HG03565 (cell line): ENCODE measurements around the gene PRKN.

Source experiments
- ATAC-seq: cut with Tn5 transposase; IDR thresholded peaks from one replicate; pipeline ENCODE4 v1.9.1; 2021; ENCODE audit warnings: mild to moderate bottlenecking, moderate library complexity; ENCODE audit not compliant: unreplicated experiment

The PRKN gene

DNA sequence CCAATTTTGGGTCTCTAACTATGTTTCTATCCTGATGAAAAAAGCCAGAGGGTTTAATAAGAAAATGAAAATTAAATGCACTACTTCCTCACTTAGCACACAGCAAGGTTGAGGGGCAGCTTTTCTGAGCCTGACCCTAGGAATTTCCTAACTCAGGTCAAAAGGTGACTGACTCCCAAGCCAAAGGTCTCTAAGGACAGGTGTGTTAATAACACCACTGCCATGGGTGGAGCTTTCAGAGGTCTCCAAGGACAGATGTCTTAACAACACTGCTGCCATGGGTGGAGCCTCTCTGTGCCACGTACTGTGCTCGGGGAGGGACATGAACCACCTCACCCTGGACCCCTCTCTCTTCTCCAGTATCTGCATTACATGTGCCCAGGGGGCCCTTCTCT is 339.2 kb downstream of the PRKN start:
- no peak for ATAC-seq

DNA sequence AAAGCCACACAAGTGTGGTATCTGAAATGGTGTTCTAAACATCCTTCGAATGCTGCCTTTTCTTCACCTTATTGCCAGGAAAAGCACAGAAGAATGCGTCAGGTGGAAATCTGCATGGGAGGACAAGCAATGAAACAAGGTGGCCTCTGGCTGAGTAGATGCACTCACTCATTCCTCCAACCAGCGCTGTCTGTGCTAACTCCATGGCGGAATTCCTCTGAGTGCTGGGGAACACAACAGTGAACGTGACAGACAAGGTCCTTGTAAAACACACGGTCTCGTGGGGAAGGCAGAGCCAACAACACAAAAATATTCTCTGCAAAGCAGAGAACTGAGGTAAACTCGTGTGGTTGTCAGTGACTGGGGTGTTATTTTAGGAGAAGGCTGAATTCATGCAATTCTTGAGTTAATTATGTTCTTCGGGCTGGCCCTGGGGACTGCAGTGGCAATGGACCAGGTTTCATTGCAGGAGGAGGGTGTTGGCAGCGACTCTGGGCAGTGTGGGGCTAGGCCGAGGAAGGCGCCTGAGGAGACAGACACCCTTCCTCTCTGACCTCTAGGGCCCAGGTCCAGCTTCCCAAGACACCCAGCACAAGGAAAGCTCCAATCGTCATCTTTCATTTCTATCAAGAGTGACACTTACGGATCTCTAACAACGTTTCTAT is 339.7 kb downstream of the PRKN start:
- no peak for ATAC-seq

DNA sequence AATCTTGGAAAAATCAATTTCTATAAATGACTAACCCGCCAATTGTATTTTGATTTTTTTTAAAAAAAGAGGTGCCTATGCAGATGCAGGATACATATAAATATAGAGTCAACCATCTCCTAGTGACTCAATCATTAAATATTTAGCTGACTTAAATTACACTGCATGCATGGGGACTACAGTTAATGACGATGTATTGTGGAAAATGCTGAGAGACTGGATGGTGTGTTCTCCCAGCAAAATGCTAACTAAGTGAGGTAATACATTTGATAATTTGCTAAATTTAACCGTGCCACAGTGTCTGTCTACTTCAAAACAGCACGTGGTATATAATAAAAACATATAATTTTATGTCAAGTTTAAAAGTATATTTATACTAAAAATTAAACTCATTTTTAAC is 341.6 kb downstream of the PRKN start:
- no peak for ATAC-seq

DNA sequence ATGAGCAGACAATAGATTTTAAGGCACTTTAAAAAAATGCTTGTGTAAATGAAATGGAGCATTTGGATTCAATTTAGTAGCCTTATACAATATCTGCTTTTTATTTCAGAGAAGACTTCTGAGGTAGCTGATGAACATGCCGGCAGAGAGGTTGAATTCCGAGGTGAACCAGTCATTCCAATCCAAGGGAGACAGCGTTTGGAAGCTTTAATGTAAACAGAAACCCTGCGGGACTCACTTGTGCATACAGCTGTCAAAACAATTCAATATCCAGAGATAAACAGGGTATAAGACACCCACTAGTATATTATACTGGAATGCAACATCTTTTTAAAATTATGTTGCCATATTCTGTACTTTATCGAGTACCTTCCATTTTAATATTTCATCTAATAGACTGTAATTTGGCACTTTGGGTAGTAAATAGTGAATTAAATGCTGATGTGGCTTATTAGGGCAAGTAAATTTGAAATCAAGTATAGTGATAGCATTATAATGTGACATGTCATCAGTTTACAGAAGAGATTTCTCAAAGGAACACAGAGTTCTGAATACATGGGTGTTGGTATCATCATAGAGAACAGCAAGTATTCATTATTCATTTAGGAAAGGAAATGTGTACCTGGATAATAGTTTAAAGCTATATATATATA is 347.7 kb downstream of the PRKN start:
- ATAC-seq = no peak

DNA sequence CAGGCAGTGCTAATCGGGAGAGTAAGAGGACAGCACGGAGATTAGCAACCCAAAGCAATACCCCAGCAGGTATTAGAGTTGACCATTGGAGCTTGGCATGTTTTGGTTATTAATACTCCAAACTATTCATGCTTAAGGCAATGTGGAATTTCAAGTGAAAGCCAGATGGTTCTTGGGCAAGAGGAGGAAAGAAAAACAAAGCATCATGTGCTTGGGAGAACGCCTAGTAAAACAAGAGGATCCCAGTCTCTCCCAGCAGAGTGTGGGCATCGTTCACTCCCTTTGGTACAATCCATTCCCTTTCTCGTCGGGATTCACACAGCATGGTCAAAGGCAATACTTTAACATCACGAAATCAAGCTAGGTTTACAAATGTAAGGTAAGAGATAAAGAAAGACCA is 349.8 kb downstream of the PRKN start:
- no peak for ATAC-seq

DNA sequence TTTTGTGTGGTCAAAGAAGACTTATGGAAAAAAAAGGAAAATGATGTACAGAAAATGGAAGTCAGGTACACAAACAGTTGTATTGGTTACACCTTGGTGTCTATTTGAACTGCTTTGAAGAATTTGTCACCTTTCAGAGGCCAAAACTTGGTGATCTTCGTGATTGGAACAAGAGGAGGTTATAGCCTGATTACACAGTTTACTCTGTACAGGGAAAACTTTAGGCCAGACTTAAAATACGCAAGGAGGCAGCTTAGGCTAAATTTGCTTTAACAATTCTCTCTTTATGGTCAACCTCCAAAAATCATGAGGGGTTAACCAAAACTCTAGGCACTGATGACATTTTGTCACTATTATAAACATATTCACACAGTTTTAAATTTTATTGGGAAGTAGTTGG is 353.7 kb downstream of the PRKN start:
- ATAC-seq = no peak

DNA sequence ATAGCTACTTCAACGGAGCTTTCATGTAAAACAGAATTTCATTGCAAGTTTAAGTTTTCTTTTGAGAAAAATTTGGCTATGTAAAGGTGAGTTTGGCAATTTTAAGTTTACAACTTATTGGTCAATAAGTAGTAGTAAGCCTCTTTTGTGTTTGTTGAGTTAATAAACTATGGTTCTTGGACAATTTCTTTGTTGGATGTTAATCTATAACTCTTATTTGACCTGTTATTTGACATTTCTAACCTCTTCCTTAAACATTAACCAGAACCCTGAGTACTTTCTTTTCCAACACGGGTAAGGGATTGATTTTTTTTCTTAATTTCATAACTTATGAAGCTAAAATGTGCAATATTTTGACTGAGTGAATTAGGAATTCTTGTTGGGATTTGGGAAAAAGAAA is 354.4 kb downstream of the PRKN start:
- ATAC-seq = no peak

DNA sequence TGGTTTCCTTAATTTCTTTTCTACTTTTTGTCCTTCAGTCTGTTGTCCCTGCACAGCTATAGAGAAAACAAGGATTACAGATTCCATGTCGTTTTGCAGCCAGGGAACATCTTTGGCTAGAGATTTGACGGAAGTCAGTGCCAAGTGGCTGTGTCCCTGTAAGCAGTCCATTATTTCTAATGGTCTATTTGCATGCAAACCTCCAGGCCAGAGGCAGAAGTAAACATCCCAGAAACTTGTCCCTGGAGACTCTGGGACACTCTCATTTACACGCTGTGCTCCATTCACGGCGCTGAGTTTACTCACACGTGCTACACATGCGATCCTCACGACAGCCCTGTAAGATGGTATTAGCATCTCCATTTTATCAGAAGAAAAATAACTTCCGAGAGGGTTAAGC is 355.5 kb downstream of the PRKN start:
- ATAC-seq = no peak

DNA sequence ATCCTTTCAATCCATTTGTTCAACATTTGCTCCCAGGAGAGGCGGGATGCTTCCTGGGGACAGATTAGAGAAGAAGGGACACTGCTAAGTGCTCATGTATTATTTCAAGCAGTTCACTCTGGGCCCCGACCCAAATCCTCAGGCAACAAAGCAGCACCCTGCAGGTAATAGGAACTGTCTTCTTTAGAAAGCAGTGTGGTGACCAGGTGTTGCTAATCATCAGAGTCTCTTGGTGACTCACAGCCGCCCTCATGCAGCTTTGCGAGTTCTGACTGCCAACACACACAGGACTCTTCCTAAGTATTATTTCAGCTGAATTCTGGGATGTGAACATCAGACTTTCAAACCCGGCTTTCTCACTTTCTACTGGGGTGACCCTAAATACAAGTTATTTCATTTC is 356.4 kb downstream of the PRKN start:
- no peak for ATAC-seq

DNA sequence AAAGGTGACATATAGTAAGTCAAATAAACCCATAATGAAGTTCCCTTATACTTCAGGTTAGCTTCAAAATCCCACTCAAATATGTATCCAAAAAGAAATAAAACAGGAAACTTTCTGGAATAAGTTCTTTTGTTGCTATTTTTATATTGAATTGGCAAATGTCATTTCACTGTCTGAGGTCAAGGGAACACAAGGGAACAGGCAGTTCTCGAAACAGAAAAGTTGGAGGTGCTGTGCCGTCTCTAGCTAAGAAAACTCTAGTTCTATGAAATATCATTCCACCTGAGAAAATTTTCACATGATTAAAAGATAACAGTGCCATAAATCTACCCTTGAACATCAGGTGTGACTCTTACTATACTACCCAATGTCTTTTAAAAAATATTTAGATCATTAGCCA is 358.5 kb downstream of the PRKN start:
- no peak for ATAC-seq

DNA sequence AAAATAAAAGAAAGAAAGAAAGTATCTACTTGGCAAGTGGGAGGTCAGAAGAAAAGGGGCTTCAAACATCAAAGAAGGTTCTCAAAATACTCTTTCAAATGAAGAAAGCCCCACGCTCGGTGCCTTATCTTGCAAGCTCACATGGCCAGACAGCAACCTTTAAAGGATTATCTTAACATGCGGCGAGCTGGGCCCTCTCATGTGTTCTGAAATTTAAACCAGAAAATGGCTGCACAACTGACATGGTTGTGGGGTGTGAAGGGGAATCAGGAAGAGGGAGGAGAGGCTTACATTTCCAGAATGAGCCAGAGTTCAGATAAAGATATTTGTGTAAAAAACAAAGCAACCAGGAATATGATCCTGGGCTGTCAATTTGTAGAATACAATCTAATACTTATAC is 363.1 kb downstream of the PRKN start:
- ATAC-seq = no peak

DNA sequence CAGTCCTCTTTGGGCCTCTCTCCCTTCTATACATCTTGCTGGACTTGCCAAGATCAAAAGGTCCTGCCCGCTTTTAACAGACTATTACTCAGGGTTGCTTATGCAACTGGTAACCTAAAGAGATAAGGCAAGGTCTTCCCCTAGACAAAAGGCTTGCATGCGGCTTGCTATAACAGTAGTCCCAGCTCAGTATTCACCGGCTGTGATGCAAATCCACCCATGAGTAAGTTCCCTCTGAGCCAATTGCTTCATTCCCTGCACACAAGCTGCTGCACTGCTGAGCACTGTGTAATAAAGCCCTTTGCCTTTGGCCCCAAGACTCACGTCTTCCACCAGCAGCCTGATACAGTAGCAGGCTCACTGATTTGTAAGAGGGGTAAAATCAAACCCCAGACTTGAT is 363.8 kb downstream of the PRKN start:
- ATAC-seq = no peak

DNA sequence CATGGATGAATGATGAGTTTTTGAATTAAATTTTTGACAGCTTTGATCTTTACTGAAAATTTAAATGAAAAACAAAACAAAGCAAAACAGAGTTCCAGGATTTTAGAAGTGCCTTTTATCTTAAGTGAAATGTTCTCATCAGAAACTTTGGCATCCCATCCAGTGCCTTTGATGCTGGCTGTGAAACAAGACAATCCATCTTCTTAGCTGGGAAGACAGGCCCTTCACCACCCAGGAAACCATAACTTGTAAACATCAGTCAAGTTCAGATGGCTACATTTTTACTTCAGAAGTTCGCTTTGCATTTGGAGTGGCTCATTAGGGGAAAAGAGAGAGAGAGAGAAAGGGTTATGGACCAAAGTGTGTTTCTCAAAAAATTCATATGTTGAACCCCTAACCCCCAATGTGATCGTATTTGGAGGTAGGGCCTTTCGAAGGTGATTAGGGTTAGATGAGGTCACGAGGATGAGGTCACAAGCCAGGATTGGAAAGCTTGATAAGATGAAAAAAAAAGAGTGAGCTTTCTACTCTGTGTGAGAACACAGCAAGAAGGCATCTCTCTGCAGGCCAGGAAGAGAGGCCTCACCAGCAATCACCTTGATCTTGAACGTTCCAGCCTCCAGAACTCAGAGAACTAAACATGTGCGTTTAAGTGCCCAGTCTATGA is 366.5 kb downstream of the PRKN start:
- no peak for ATAC-seq

DNA sequence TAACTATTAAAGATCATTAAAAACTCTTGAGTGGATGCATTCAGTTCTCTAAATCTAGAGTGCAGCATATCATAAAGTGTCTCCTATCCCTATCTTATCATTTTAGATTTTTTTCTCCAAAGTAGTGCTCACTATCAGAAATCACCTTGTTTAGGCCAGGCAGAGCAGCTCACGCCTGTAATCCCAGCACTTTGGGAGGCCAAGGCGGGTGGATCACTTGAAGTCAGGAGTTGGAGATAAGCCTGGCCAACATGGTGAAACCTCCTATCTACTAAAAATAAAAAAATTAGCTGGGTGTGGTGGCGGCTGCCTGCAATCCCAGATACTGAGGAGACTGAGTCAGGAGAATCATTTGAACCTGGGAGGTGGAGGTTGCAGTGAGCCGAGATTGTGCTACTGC is 368.9 kb downstream of the PRKN start:
- ATAC-seq = no peak

DNA sequence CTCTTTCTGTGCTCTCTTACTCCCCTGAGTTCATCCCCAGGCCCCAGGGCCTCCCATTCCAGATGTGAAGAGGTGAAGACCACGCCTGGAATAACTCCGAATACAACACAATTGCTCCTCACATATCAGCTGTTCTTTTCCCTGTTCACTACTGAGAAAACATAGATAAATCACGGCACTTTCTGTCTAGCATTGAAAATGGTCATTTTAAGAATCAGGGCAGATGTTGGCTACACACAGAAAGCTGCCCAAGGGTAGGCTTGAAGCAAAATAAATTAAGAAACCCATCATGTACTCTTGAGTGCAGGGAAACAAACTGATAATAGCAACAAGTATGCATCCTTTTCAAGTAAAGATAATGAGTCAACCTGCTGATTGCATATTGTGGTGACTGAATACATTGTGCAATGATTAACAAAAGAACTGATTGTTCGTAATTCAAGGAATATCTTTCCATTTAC is 382.5 kb downstream of the PRKN start:
- ATAC-seq = no peak

DNA sequence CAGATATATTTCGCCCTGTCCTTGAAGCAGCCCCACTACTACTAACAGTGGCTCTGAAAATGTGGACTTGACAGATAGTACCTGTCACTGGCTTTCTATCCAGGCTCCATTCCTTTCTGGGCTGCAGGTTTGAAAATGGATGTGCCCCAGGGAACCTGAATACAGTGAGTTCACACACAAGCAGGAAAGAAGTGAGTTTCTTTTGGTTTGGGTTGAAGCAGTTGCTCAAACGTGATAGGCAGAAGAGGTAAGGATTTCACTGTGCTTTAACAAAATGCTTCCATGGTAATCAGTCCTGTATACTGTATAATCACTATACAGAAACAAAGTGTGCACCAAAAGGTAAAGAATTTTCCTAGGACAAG is 382.9 kb downstream of the PRKN start:
- ATAC-seq = no peak

DNA sequence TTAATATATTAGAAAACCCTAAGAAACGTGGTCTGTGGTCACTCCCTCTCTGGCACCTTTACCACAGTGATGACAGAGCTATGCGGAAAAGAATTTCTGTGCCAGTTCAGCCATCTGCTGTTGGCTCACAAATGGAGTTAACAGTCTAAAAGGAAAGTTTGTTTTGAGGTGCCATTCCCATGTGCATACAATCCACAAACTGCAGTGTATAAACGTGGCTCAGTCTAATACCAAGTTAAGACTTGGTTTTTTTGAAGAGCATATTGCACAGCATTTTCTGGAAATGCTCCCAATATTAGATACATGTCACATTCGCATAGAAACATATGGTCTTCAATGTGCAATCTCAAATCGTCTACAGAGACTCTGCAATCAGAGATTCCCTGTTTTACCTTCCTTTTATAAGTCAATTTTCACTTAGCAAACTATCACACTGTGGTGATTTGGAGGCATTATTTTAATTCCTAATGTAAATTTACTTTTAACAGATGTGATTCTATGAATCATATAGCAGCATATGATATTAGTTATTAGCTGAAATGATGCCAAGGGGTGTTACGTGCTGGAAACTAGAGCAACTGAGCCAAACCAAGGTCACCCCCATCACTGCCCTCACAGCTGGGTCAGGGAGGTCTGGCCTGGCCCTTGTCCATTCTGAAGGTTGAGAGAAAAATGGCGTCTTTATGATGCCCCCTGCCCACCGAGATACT is 383.5 kb downstream of the PRKN start:
- no peak for ATAC-seq

DNA sequence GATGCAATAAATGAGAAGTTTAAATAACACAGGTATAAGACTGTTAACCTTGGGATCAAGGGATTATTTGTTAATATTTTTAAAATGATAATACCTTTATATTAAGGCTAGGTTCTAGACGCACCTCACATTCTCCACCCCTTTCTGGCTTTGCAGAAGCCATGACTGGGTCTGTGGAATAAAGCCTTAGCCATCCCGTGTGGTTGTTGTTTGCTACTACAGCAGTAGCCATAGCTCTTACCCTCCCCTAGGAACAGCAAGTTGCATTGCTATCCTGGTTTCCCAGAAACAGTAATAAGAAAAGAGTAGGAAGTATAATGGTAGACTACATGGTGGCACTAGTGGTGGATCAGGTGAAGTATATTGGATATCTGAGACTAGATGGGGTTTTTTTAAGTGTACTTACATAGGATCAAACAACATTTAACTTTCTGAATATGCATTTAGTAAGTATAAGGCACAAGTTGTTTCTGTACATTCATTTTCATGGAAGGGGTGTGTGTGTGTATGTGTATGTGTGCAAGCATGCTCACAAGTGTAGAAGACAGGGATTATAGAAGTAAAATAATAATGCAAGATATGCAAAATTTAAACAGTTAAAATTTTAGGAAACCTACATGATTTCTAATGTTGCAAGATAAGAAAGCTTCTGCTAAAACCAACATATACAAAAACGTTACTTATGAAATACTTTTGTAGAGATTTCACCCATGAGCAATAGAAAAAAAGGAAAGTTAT is 384.2 kb downstream of the PRKN start:
- ATAC-seq = no peak

DNA sequence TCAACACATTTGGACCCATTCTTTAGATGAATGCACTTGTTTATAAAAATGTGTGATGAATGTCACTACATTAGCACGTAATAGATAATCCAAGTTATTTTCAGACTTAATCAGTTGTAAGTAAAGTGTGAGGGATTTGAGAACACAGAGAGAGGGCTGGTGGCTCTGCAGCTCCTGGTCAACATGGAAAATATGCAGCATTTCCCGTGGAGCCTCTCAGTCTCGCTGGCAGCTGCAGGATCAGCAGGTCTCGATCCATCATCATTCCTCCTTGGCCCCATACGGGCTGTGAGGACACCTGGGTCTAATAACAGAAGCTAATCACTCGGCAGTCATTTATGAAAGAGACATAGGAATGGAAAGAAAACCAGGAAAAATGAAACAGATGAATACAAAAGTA is 390.2 kb downstream of the PRKN start:
- ATAC-seq = no peak

DNA sequence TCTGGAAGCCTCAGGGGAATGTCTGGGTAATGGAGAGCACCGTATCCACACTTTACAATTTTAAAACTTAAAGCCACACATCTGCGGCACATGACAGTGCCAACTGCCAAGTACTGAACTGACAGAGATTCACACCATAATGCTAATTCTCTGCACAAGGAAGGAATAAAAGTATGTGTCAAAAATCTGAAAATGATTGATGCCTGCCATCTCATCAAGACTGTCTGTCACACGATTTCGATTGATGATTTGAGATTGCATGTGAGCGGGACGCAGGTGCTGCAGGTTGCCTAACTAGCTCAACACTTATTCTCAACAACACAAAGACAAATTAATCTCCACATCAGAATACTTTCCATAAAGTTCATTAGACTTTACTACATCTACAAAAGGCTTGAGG is 391.2 kb downstream of the PRKN start:
- ATAC-seq = no peak

DNA sequence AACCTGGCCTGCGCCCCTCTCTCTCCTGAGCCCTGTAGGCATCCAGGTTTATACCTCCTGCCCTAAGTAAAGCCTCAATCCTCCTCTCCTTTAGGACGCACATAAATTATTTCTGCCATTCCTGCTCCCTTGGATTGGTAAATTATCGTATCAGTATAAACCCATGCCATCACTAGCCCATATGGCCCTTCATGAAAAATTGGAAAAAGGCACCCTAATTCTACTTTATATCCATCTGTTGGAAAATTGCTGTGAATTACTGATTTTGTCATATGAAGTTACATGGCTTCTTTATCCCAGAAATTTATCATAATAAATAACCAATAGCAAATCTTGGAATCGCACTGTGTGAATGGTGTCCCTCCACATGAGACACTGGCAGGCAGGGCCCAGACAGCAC is 395.2 kb downstream of the PRKN start:
- no peak for ATAC-seq
